ENCODE measurements around the gene CPXM1.

DNA sequence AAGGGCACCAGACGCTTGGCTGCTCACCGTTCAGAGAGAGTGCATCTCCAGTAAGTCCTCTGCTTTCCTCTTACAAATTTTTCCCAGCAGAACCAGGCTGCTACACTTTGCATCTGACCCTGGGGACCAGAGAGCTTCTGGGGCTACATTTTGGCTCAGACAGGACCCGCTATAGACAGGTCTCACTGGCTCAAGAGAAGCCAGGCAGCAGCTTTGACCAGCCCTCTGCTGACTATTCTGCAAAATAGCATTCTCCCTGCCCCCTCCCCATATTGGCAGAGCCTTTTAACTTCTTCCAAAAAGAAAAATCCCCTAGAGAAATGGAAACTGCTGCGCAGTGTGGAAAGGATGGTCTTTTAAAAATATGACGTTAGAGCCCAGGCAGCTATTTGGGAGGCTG is 37.2 kb downstream of the CPXM1 start:
- TF ChIP-seq, protein P1, sequence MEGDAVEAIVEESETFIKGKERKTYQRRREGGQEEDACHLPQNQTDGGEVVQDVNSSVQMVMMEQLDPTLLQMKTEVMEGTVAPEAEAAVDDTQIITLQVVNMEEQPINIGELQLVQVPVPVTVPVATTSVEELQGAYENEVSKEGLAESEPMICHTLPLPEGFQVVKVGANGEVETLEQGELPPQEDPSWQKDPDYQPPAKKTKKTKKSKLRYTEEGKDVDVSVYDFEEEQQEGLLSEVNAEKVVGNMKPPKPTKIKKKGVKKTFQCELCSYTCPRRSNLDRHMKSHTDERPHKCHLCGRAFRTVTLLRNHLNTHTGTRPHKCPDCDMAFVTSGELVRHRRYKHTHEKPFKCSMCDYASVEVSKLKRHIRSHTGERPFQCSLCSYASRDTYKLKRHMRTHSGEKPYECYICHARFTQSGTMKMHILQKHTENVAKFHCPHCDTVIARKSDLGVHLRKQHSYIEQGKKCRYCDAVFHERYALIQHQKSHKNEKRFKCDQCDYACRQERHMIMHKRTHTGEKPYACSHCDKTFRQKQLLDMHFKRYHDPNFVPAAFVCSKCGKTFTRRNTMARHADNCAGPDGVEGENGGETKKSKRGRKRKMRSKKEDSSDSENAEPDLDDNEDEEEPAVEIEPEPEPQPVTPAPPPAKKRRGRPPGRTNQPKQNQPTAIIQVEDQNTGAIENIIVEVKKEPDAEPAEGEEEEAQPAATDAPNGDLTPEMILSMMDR (IDR thresholded peaks at IDR 0.05), result no peak
- TF ChIP-seq POLR2A (IDR thresholded peaks at IDR 0.05), result no peak

Measured in right lobe of liver (tissue), 4 donors.